ENCODE results near the gene HOXD4.

HOXD4 gene

GRCh38 chr2:176112375-176113302 lies 38.7 kb upstream of the HOXD4 start:
- DNase-seq: no peak
- in situ Hi-C loops (cut with HindIII; ENCODE audit: low pct_ligation_motif_present, low pct_unique_long_range_greater_than_20kb, low sequenced_read_pairs): no loop called here

GRCh38 chr2:176114120-176114929 lies 37.0 kb upstream of the HOXD4 start:
- in situ Hi-C loops (cut with HindIII; ENCODE audit: low pct_ligation_motif_present, low pct_unique_long_range_greater_than_20kb, low sequenced_read_pairs): no loop called here
- no peak for DNase-seq

DNA sequence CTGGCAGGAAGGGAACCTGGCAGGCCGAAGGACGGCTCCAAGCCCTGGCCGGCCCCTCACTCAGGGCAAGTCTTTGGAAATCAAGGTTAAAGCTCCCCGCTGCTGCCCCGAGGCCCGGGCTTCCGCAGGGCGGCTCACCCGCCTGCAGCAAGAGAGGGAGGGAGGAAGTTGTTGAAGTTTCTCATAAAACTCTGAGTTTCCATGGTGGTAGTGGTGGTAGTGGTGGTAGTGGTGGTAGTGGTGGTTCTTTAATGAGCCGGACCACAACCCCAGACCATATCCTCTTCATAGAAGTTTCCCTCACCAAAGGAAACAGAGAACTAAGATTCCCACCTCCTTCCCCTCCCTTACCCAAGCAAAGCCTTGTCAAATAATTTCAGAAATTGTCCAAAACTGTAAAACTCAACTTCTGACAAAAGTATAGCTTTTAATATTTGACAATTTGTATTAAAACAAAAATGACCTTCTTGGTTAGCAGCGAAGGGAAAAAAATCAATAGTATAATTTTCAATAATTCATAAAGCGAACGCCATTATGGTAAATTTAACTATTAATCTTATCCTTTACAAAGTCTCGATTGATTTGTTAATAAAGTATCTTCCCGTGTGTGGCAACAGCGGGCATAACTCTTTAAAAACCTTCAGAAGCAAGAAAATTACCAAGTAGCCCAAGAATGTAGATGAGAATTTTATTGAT lies 36.3 kb upstream of the HOXD4 start:
- in situ Hi-C loops (cut with HindIII; ENCODE audit: low pct_ligation_motif_present, low pct_unique_long_range_greater_than_20kb, low sequenced_read_pairs): no loop called here
- no peak for DNase-seq

- in situ Hi-C loops (cut with HindIII; ENCODE audit: low pct_ligation_motif_present, low pct_unique_long_range_greater_than_20kb, low sequenced_read_pairs): no loop called here
- peak; percentile 92 for DNase-seq
These were observed 35.2 kb upstream of the HOXD4 start, which contains the start of gene HOXD10 for GRCh38 chr2:176115883-176116813. HOXD10 (plus strand) TSS chr2:176116778; CDS start chr2:176116834, 56 bp downstream.

DNA sequence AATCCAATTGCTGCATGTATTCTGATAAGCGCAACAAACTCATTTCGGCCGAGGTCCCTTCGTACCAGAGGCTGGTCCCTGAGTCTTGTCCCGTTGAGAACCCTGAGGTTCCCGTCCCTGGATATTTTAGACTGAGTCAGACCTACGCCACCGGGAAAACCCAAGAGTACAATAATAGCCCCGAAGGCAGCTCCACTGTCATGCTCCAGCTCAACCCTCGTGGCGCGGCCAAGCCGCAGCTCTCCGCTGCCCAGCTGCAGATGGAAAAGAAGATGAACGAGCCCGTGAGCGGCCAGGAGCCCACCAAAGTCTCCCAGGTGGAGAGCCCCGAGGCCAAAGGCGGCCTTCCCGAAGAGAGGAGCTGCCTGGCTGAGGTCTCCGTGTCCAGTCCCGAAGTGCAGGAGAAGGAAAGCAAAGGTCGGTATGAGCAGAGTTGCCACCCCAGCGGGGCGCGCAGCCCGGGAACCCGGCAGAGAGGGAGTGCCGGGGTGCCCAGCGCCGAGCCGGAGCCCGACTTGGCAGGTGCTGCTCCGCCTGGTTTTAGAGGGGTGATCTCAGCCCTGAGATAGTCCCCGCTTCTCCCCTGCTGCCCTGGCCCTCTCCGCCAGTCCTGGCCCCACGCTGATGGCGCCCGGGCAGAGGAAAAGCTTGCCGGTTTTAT lies 34.1 kb upstream of the HOXD4 start:
- DNase-seq: no peak
- in situ Hi-C loops (cut with HindIII; ENCODE audit: low pct_ligation_motif_present, low pct_unique_long_range_greater_than_20kb, low sequenced_read_pairs): no loop called here

GRCh38 chr2:176117823-176118371 lies 33.5 kb upstream of the HOXD4 start:
- in situ Hi-C loops (cut with HindIII; ENCODE audit: low pct_ligation_motif_present, low pct_unique_long_range_greater_than_20kb, low sequenced_read_pairs): no loop called here
- DNase-seq: no peak

DNA sequence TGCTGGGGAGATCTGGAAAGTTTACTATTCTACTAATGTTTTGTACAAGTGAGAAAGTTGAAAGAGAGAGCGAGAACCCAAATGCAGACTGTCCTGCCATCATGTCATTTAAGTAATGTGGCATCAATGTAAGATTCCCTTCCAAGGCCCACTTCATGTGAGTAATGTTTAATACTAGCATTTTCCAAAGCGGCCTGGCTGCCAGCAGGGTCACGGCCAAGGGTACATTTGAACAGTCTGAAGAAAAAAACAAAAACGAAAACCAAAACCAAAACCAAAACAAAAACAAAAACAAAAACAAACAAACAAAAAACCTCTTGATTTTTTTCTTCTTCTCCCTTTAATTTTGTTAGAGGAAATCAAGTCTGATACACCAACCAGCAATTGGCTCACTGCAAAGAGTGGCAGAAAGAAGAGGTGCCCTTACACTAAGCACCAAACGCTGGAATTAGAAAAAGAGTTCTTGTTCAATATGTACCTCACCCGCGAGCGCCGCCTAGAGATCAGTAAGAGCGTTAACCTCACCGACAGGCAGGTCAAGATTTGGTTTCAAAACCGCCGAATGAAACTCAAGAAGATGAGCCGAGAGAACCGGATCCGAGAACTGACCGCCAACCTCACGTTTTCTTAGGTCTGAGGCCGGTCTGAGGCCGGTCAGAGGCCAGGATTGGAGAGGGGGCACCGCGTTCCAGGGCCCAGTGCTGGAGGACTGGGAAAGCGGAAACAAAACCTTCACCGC lies 32.6 kb upstream of the HOXD4 start:
- in situ Hi-C loops (cut with HindIII; ENCODE audit: low pct_ligation_motif_present, low pct_unique_long_range_greater_than_20kb, low sequenced_read_pairs): no loop called here
- DNase-seq: no peak

DNA sequence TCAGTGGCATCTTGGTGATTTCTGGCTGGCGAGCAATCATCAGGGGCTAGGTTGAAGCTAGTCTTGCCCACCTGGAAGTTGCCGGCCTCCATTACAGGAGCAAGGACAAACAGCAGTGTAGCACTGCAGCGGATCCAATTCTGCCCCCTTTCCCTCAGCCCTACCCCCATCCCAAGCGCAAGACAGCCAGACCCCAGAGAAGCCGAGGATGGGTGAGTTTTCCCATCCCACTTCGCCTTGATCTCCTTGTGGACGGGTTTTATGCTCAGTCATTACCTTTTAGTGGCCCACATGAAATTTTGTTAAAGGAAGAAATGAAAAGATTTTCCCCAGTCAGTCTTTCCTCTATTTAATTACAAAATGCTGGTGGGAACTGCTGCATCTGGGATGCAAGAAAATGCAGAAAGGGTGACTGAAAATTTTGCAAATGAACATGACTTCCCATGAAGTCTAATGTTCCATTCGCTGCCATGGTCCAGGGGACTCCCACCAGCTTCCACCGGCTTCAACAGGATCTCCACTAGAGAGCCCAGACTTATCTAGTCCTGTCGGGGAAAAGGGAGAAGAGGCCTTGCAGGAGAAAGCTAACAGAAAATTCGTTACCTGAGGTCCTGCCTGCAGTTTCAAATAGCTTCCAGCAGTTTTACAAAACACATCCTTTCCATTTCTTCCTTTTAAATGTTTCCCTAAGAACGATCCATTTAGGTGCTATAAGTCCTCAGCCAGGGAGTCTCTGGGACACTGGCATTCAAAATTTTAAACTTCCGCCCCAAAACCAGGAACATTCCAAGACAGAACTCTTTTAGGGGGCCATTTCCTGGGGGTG lies 30.8 kb upstream of the HOXD4 start:
- DNase-seq: no peak

DNA sequence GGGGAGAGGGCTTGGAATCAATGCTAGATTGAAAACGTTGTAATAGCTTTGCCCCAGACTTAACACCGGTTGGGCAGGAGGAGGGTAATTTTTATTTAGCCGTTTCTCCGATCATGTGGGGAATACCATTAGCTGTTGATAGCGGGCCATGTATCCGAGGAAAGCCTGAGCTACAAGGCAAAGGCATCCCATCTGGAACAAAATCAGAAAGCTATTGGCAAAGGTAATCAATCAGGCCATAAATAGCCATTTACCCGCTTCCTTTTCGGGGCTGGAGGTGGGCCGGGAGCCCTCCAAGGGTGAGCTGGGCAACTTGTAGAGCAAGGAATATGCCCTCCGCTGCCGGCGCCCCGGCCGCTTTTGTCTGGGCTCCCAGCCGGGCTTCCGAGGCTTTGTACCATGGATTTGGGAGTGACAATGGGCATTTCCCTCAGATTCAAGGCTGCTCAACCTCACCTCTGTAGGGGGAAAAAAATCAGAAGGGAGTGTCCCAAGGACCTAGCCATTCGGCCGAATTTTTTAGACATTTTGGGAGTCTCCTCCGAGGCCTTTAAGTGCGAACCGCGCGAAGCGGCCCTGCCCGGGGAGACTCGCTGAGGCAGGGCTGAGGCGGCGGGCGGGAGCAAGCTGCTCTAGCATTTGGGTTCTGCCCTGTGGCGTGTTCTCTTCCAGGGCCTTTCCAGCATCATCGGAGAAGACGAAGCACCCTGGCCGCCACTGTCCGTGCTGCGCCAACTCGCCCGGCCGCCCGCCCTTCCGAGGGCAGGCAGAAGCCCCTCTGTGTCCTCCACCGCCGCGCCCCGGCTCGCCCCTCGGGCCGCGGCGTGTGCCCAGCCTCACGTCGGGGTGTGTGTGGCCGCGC lies 29.9 kb upstream of the HOXD4 start:
- DNase-seq: no peak
- in situ Hi-C loops (cut with HindIII; ENCODE audit: low pct_ligation_motif_present, low pct_unique_long_range_greater_than_20kb, low sequenced_read_pairs): no loop called here

More for the DNA sequence above, 30.8 kb upstream of the HOXD4 start:
- in situ Hi-C loops (cut with HindIII; ENCODE audit: low pct_ligation_motif_present, low pct_unique_long_range_greater_than_20kb, low sequenced_read_pairs): no loop called here

DNA sequence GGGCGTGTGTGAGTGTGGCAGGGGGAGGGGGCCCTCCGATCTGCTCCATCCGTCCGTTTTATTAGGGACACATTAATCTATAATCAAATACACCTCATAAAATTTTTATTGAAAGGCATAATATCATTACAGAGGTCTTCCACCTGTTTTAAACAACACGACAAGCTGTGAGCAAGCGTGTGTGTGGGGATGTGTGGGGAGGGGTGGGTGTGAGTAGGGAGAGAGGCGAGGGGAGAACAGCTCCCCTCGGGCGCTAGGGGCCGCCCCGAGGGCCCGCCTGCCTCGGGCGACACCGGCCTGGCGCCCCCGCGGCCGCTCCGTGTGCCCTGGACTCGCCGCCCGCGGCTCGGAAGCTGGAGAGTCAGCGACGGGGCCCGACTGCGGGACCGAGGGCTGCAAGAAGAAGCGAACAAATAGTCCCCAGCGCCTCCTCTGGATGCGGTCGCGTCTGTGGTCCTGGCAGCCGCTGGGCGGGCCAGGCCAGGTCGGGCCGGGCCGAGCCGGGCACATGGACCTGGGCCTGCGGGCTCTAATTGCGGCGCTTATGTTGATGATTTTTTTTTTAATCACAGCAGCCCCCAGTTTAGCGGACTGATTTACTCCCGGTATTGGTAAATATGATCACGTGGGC lies 29.2 kb upstream of the HOXD4 start:
- in situ Hi-C loops (cut with HindIII; ENCODE audit: low pct_ligation_motif_present, low pct_unique_long_range_greater_than_20kb, low sequenced_read_pairs): no loop called here
- DNase-seq: peak; percentile 64

GRCh38 chr2:176122683-176123410 lies 28.5 kb upstream of the HOXD4 start, which contains the start of gene HOXD9:
HOXD9 (plus strand) TSS chr2:176122719; CDS start chr2:176122769, 50 bp downstream.
- in situ Hi-C loops (cut with HindIII; ENCODE audit: low pct_ligation_motif_present, low pct_unique_long_range_greater_than_20kb, low sequenced_read_pairs): no loop called here
- DNase-seq: peak; percentile 83

DNA sequence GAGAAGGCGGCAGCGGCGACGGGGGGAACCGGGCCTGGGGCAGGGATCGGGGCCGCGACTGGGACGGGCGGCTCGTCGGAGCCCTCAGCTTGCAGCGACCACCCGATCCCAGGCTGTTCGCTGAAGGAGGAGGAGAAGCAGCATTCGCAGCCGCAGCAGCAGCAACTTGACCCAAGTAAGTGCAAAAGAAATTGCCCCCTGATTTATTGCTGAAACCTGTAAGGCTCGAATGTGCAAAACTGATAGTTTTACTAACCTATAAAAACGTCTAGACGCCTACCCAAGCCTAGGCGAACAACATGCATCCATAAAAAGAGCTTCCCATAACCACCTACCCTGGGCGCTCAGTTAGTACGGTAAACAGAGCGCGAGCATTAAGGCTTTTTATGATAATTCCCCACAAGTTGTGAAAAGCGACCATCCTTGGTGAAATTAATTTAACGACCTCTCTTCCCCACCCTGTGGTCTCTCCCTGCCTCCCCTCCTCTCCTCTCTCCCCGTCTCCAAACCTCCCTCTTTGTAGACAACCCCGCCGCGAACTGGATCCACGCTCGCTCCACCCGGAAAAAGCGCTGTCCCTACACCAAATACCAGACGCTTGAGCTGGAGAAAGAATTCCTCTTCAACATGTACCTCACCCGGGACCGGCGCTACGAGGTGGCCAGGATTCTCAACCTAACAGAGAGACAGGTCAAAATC lies 27.8 kb upstream of the HOXD4 start:
- in situ Hi-C loops (cut with HindIII; ENCODE audit: low pct_ligation_motif_present, low pct_unique_long_range_greater_than_20kb, low sequenced_read_pairs): no loop called here
- DNase-seq: no peak
